Endothelial cell of umbilical vein (primary cell): ENCODE measurements around the gene ANKRD34A. TPM values are rescaled to one million over a fixed set of nuclear protein-coding genes. Genes with fewer than 3 reads are reported as not detected.

ENCODE experiments used
- BruUV-seq: library from RNA; stranded (reverse); fragments of 400-500 nt; replicated peaks from 2 replicates; lab custom pipeline; 2021; lab: Mats Ljungman, UMichigan
- CTCF ChIA-PET: fragments of 300-600, 350-600 bp; sonication (Branson Sonifier 250); formaldehyde crosslinking; loops from one replicate; lab custom pipeline; 2021; ENCODE audit warnings: antibody characterized with exemption, inconsistent platforms; lab: Charles Lee
- POLR2A ChIA-PET: fragments of 300-600, 350-600 bp; sonication (Branson Sonifier 250); formaldehyde crosslinking; loops from one replicate; lab custom pipeline; 2021; ENCODE audit warnings: antibody characterized with exemption, inconsistent platforms; lab: Charles Lee
- DNase-seq: peaks from one replicate; pipeline ENCODE4 v3.0.0-alpha.2; 2011; ENCODE audit warnings: low read depth, low spot score
- FAIRE-seq: peaks from 2 replicates; lab custom pipeline; 2011; peaks lifted over from hg19 to GRCh38; lab: Jason Lieb, UNC
- H2AFZ ChIP-seq: 2 replicates; pipeline ENCODE4 v1.6.0; 2012; ENCODE audit warnings: low read depth, low read length, control low read depth, inconsistent platforms
- H3K27ac ChIP-seq: 2 replicates; pipeline ENCODE4 v1.5.1; 2011; ENCODE audit warnings: low read depth, mild to moderate bottlenecking, control low read depth, low read length, moderate library complexity; ENCODE audit not compliant: insufficient read depth
- H3K27me3 ChIP-seq, 2 experiments: 2 replicates each; pipeline versions ENCODE4 v1.6.0 to v1.6.1; 2011; ENCODE audit warnings: low read length in 2 of 2, mixed read lengths in 1 of 2; ENCODE audit not compliant: control insufficient read depth in 2 of 2, insufficient read depth in 2 of 2
- H3K36me3 ChIP-seq, 2 experiments: 2 replicates in 1 of 2; 3 replicates in 1 of 2; pipeline ENCODE4 v1.5.1; 2011; ENCODE audit warnings: low read length in 2 of 2, mild to moderate bottlenecking in 1 of 2, moderate library complexity in 1 of 2; ENCODE audit not compliant: control insufficient read depth in 2 of 2, insufficient read depth in 2 of 2; ENCODE audit errors: extremely low read depth in 1 of 2
- H3K4me1 ChIP-seq: 3 replicates; pipeline ENCODE4 v1.5.1; 2011; ENCODE audit warnings: mild to moderate bottlenecking, low read length; ENCODE audit not compliant: control insufficient read depth, insufficient read depth; ENCODE audit errors: extremely low read depth
- H3K4me2 ChIP-seq: 2 replicates; pipeline ENCODE4 v1.6.1; 2011; ENCODE audit warnings: low read length, control low read depth, mixed read lengths; ENCODE audit not compliant: insufficient read depth
- H3K4me3 ChIP-seq, 3 experiments: fragments of 200-600 bp in 1 of 3; sonication (generic), shearing (Covaris generic) in 1 of 3; replicated peaks in 1 of 3; 2 replicates each; pipeline ENCODE4 v1.5.1; 2011 to 2016; ENCODE audit warnings: control low read depth in 3 of 3, low read length in 3 of 3, mild to moderate bottlenecking in 2 of 3, inconsistent platforms in 1 of 3, low read depth in 1 of 3, moderate library complexity in 1 of 3; ENCODE audit not compliant: insufficient read depth in 1 of 3
- H3K79me2 ChIP-seq: 2 replicates; pipeline ENCODE4 v1.6.0; 2012; ENCODE audit warnings: low read length, inconsistent platforms; ENCODE audit not compliant: control insufficient read depth, insufficient read depth
- H3K9ac ChIP-seq: replicated peaks from 2 replicates; pipeline ENCODE3; 2011; ENCODE audit warnings: low read length, control low read depth; ENCODE audit not compliant: insufficient read depth; ENCODE audit errors: extremely low read depth
- H3K9me1 ChIP-seq: replicated peaks from 3 replicates; pipeline ENCODE4 v1.6.0; 2011; ENCODE audit warnings: mild to moderate bottlenecking, low read length; ENCODE audit not compliant: control insufficient read depth, insufficient read depth; ENCODE audit errors: extremely low read depth
- H3K9me3 ChIP-seq: replicated peaks from 2 replicates; pipeline ENCODE4 v1.5.1; 2012; ENCODE audit warnings: low read length, inconsistent platforms; ENCODE audit not compliant: control insufficient read depth, insufficient read depth
- H4K20me1 ChIP-seq: replicated peaks from 2 replicates; pipeline ENCODE3; 2011; ENCODE audit warnings: mild to moderate bottlenecking, low read length; ENCODE audit not compliant: control insufficient read depth, insufficient read depth; ENCODE audit errors: extremely low read depth
- EZH2 ChIP-seq: IDR thresholded peaks from 2 replicates; pipeline ENCODE4 v1.6.1; 2012; ENCODE audit warnings: borderline replicate concordance, low read depth, mild to moderate bottlenecking, moderate library complexity, low read length, inconsistent platforms; ENCODE audit not compliant: severe bottlenecking
- FOS ChIP-seq: IDR thresholded peaks from 2 replicates; pipeline ENCODE4 v1.6.1; 2011; ENCODE audit warnings: mild to moderate bottlenecking, low read length, moderate library complexity, borderline replicate concordance; ENCODE audit not compliant: insufficient read depth
- GATA2 ChIP-seq: IDR thresholded peaks from 2 replicates; pipeline ENCODE4 v1.7.0; 2011; ENCODE audit warnings: low read depth, mild to moderate bottlenecking, moderate library complexity, mixed read lengths, low read length; ENCODE audit not compliant: insufficient read length, insufficient read depth
- dilution Hi-C: fragments of 300-500 bp; cut with MboI; formaldehyde crosslinking; loops from one replicate; pipeline ENCODE4 v1.15.0; 2019; ENCODE audit warnings: low sequenced_read_pairs; ENCODE audit not compliant: extremely low pct_ligation_motif_present
- intact Hi-C: fragments of 100-400 bp; cut with micrococcal nuclease; formaldehyde crosslinking; loops from one replicate; pipeline ENCODE4 v1.10.0; 2022
- polyA plus RNA-seq, 4 experiments: library from polyadenylated mRNA; depleted of rRNA in 3 of 4; stranded (reverse) in 3 of 4; unstranded in 1 of 4; fragments of >200 nt; gene quantifications; 2 replicates each; pipeline versions ENCODE4 v1.2.1 to v1.2.3, GENCODE V29; 2011 to 2012; ENCODE audit warnings: missing spikeins in 1 of 4
- total RNA-seq: library from RNA; stranded (reverse); gene quantifications from 2 replicates; pipeline ENCODE4 v1.2.3, GENCODE V29; 2021

ANKRD34A gene
- total and polyA plus RNA-seq, 2 donors (not counting 3 experiments of a cell fraction or from before 2014, with no cell fraction given) = 0.24 to 0.43 TPM

DNA sequence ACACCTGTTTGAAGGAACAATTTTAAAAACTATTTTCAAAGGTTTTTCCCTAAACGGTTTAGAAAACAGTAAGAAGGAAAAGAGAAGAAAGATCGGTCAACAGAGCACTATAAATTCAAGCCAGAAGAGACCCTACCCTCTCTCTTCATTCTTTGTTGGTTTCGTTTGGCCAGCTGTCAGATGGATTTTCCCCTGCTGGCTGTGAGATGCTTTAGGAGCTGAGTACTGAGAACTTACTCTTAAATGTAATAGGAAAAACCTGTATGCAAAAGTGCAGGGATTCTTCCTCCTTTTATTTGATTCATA lies 33.3 kb upstream of the ANKRD34A start:
- intact Hi-C loops = no loop called here
- Histone ChIP-seq H3K4me1 (peaks cover 19% of the 10 kb centered on the region), H4K20me1 (no peaks in the 10 kb centered on the region), H3K9me3 (no peaks in the 10 kb centered on the region), H3K4me3 (no peak overlapping the region), H3K36me3 (peaks cover 2 to 13% of the 10 kb centered on the region in 2 experiments), H3K4me2 (peak overlapping the region; percentile 98), H3K27me3 (no peaks in the 10 kb centered on the region), H3K9me1 (no peaks in the 10 kb centered on the region), H3K27ac (no peak overlapping the region), H2AFZ (no peak overlapping the region), H3K79me2 (peaks cover 10% of the 10 kb centered on the region), H3K9ac (no peak overlapping the region)
- peak; percentile 22 for DNase-seq
- TF ChIP-seq EZH2 = no peak
- BruUV-seq = no TSS peak
- POLR2A ChIA-PET = interaction anchor here (0.7 kb wide), 1 partner anchor 18 kb away, joined by 4 read pairs; no protein-coding TSS in a partner anchor
- dilution Hi-C loops = no loop called here
- FAIRE-seq = no peak
- CTCF ChIA-PET = interaction anchor here (0.9 to 10.4 kb wide), 4 partner anchors 9 to 106 kb away, joined by 4 to 87 read pairs (median 15); no protein-coding TSS in a partner anchor

DNA sequence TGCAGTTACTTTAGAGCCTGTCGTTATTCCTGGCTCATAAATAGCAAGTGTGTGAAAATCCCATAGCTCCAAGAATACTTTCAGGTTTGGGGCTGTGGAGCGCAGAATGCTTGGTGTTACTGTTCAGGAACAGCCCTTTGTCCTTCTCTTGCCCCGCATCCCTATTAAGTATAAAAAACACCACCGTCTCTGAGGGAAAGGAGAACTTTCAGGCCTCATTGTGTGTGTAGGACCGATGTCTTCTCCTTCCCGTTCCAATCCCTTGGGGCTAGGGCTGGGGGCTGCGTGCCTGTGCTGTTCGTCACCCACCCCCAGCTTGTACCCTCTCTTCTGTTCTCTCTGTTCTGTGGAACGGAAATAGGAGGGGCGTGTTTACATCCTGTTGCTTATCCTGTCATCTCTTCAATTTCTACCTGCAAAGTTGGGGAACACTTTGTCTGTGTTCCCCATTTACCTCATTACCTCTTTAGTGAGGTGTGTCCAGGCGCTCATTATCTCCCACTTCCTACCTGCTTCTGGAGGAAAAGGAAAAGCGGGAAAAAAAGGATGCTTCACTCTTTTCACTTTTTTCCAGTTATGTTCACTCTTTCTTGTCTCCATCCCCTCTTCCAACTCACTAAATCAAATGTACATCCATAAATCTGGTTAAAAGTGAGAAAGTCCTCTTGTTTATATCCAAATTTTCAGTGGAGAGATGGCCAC lies 32.8 kb upstream of the ANKRD34A start:
- ChIA-PET CTCF (interaction anchor here (2.5 to 10.4 kb wide), 3 partner anchors 10 to 18 kb away, joined by 5 to 87 read pairs (median 25); no protein-coding TSS in a partner anchor), POLR2A (no interaction called here)
- TSS peak; percentile 86 for BruUV-seq
- DNase-seq (no peak), FAIRE-seq (no peak)
- TF ChIP-seq FOS (no peak), GATA2 (peak; percentile 37)
- no peaks in the 10 kb centered on the region for H3K9me1 ChIP-seq
- peak overlapping the region; percentile 98 for H3K4me2 ChIP-seq
- H3K9ac ChIP-seq = peak overlapping the region; percentile 28
- peak overlapping the region; percentile 4 for H3K27ac ChIP-seq
- H3K4me1 ChIP-seq = peaks cover 19% of the 10 kb centered on the region
- peak overlapping the region; percentile 71 for H2AFZ ChIP-seq
- no peaks in the 10 kb centered on the region for H3K27me3 ChIP-seq
- dilution Hi-C loops = no loop called here
- H3K79me2 ChIP-seq = peaks cover 10% of the 10 kb centered on the region
- no peaks in the 10 kb centered on the region for H4K20me1 ChIP-seq
- no peaks in the 10 kb centered on the region for H3K9me3 ChIP-seq
- intact Hi-C loops = no loop called here
- peak overlapping the region; percentile 10 to 98 (median 98) for H3K4me3 ChIP-seq
- H3K36me3 ChIP-seq = peaks cover 2 to 16% of the 10 kb centered on the region in 2 experiments
